Hepatocyte (in vitro differentiated cells): ENCODE results near the gene CDC14B. TPM values are rescaled to one million over a fixed set of nuclear protein-coding genes. Genes with fewer than 3 reads are reported as not detected.

Experiments
- DNase-seq: peaks from one replicate; pipeline ENCODE4 v3.0.0-alpha.2; 2016; ENCODE audit warnings: low spot score
- H2AFZ ChIP-seq: fragments of 200-600 bp; sonication (generic); 2 replicates; pipeline ENCODE4 v1.6.0; 2016; ENCODE audit warnings: antibody characterized with exemption, mild to moderate bottlenecking
- H3K27ac ChIP-seq: fragments of 200-600 bp; sonication (generic); 2 replicates; pipeline ENCODE4 v1.5.1; 2016; ENCODE audit warnings: mild to moderate bottlenecking
- H3K27me3 ChIP-seq: fragments of 200-600 bp; sonication (generic); 2 replicates; pipeline ENCODE4 v1.6.1; 2016
- H3K36me3 ChIP-seq: fragments of 200-600 bp; sonication (generic); replicated peaks from 2 replicates; pipeline ENCODE4 v1.5.1; 2016; ENCODE audit warnings: low read depth; ENCODE audit not compliant: insufficient read depth
- H3K4me1 ChIP-seq: fragments of 200-600 bp; sonication (generic); 2 replicates; pipeline ENCODE4 v1.5.1; 2016; ENCODE audit warnings: mild to moderate bottlenecking, moderate library complexity; ENCODE audit not compliant: insufficient read depth
- H3K4me2 ChIP-seq: fragments of 200-600 bp; sonication (generic); 2 replicates; pipeline ENCODE4 v1.6.0; 2016
- H3K4me3 ChIP-seq: fragments of 200-600 bp; sonication (generic); 2 replicates; pipeline ENCODE4 v1.5.1; 2016; ENCODE audit warnings: mild to moderate bottlenecking
- H3K79me2 ChIP-seq: fragments of 200-600 bp; sonication (generic); 2 replicates; pipeline ENCODE4 v1.6.0; 2017; ENCODE audit warnings: mild to moderate bottlenecking
- H3K9me2 ChIP-seq: fragments of 200-600 bp; sonication (generic); replicated peaks from 2 replicates; pipeline ENCODE4 v1.6.0; 2017; ENCODE audit warnings: mild to moderate bottlenecking; ENCODE audit not compliant: insufficient read depth
- H3K9me3 ChIP-seq: fragments of 200-600 bp; sonication (generic); 2 replicates; pipeline ENCODE4 v1.5.1; 2016; ENCODE audit warnings: low read depth, mild to moderate bottlenecking
- H4K20me1 ChIP-seq: fragments of 200-600 bp; sonication (generic); 2 replicates; pipeline ENCODE4 v1.6.0; 2016; ENCODE audit warnings: mild to moderate bottlenecking; ENCODE audit not compliant: insufficient read depth, poor library complexity, severe bottlenecking
- CTCF ChIP-seq: fragments of 200-600 bp; sonication (generic); IDR thresholded peaks from 2 replicates; pipeline ENCODE4 v1.5.1; 2016; ENCODE audit warnings: antibody characterized with exemption, mild to moderate bottlenecking; ENCODE audit not compliant: poor library complexity
- EZH2 ChIP-seq: fragments of 200-600 bp; sonication (generic); IDR thresholded peaks from 2 replicates; pipeline ENCODE4 v1.6.1; 2016; ENCODE audit warnings: antibody characterized with exemption, mild to moderate bottlenecking, borderline replicate concordance
- EZH2phosphoT487 ChIP-seq: fragments of 200-600 bp; sonication (generic); IDR thresholded peaks from one replicate; pipeline ENCODE4 v1.6.1; 2018; ENCODE audit warnings: antibody characterized with exemption, mild to moderate bottlenecking, low read depth, moderate library complexity; ENCODE audit not compliant: unreplicated experiment, severe bottlenecking
- WGBS: methylation state at CpG from one replicate; pipeline ENCODE4 v1.1.6; 2016; ENCODE audit warnings: low lambda C conversion rate; ENCODE audit errors: missing lambda C conversion rate; 5-methylcytosine and 5-hydroxymethylcytosine counted together
- polyA plus RNA-seq: library from polyadenylated mRNA; unstranded; fragments of >200 nt; fragmentation: Nextera tagmentation; extraction: Ambion mirVana; gene quantifications from 2 replicates; pipeline ENCODE4 v1.2.1, GENCODE V29; 2016
- total RNA-seq: library from RNA; depleted of rRNA; stranded (reverse); fragments of >200 nt; gene quantifications from 2 replicates; pipeline ENCODE4 v1.2.3, GENCODE V29; 2014

CDC14B gene
- total and polyA plus RNA-seq, 2 experiments from 2014 or later = 15.1 to 33.4 TPM

GRCh38 chr9:96497117-96497399 is 122.6 kb downstream of the CDC14B start:
- Histone ChIP-seq H3K4me3 (no peak overlapping the region), H3K9me3 (no peaks in the 10 kb centered on the region), H3K4me1 (no peaks in the 10 kb centered on the region), H3K36me3 (no peaks in the 10 kb centered on the region), H3K27ac (no peak overlapping the region), H3K9me2 (no peaks in the 10 kb centered on the region), H3K4me2 (no peak overlapping the region), H2AFZ (no peak overlapping the region), H3K79me2 (no peaks in the 10 kb centered on the region), H3K27me3 (no peaks in the 10 kb centered on the region), H4K20me1 (no peaks in the 10 kb centered on the region)
- TF ChIP-seq CTCF (no peak), EZH2phosphoT487 (no peak), EZH2 (no peak)
- 97% methylated on average over 16 of the region's 17 CpGs for WGBS
- no peak for DNase-seq

GRCh38 chr9:96496368-96497116 is 123.1 kb downstream of the CDC14B start:
- no peaks in the 10 kb centered on the region for H3K79me2 ChIP-seq
- TF ChIP-seq EZH2 = no peak
- no peak for TF ChIP-seq CTCF
- TF ChIP-seq EZH2phosphoT487 = no peak
- no peaks in the 10 kb centered on the region for H3K27me3 ChIP-seq
- H3K9me3 ChIP-seq = no peaks in the 10 kb centered on the region
- no peaks in the 10 kb centered on the region for H3K36me3 ChIP-seq
- no peak overlapping the region for H3K4me3 ChIP-seq
- no peaks in the 10 kb centered on the region for H3K9me2 ChIP-seq
- WGBS = 96% methylated on average over 48 of the region's 55 CpGs
- no peak overlapping the region for H3K27ac ChIP-seq
- no peak for DNase-seq
- H4K20me1 ChIP-seq = no peaks in the 10 kb centered on the region
- no peak overlapping the region for H2AFZ ChIP-seq
- no peak overlapping the region for H3K4me2 ChIP-seq
- no peaks in the 10 kb centered on the region for H3K4me1 ChIP-seq

GRCh38 chr9:96495341-96495740 is 124.3 kb downstream of the CDC14B start:
- Histone ChIP-seq H3K79me2 (no peaks in the 10 kb centered on the region), H3K4me1 (peaks cover 7% of the 10 kb centered on the region), H3K9me3 (no peaks in the 10 kb centered on the region), H3K4me2 (no peak overlapping the region), H3K27ac (no peak overlapping the region), H3K27me3 (no peaks in the 10 kb centered on the region), H3K9me2 (no peaks in the 10 kb centered on the region), H2AFZ (no peak overlapping the region), H4K20me1 (no peaks in the 10 kb centered on the region), H3K4me3 (no peak overlapping the region), H3K36me3 (no peaks in the 10 kb centered on the region)
- no peak for TF ChIP-seq CTCF
- no peak for TF ChIP-seq EZH2
- no peak for TF ChIP-seq EZH2phosphoT487
- 95% methylated on average over 11 of the region's 11 CpGs for WGBS
- no peak for DNase-seq
